IMR-90 (cell line): Measurements from ENCODE around the gene ACTRT2. TPM values are rescaled to one million over a fixed set of nuclear protein-coding genes. Genes with fewer than 3 reads are reported as not detected.

ENCODE experiments used
- ATAC-seq: fragments of 200-7000 bp; cut with Tn5 transposase; 2 replicates; pipeline ENCODE4 v1.9.1; 2020; ENCODE audit warnings: low read depth, mild to moderate bottlenecking, moderate library complexity
- BruUV-seq: library from RNA; stranded (reverse); fragments of 400-500 nt; replicated peaks from 2 replicates; lab custom pipeline; 2021; lab: Mats Ljungman, UMichigan
- CTCF ChIA-PET: fragments of 300-600 bp; formaldehyde crosslinking; extraction: SDS; loops from one replicate; lab custom pipeline; 2021; ENCODE audit warnings: antibody characterized with exemption; lab: Yijun Ruan, JAX
- POLR2A ChIA-PET: fragments of 300-600 bp; sonication (Branson Sonifier 250); formaldehyde crosslinking; loops from one replicate; lab custom pipeline; 2022; ENCODE audit warnings: antibody characterized with exemption; ENCODE audit not compliant: unreplicated experiment; lab: Charles Lee
- DNase-seq: peaks from one replicate; pipeline ENCODE4 v3.0.0; 2013
- H2AFZ ChIP-seq: replicated peaks from 2 replicates; pipeline ENCODE3; 2013; ENCODE audit warnings: low read length, mild to moderate bottlenecking; ENCODE audit not compliant: poor library complexity
- H2AK5ac ChIP-seq: 2 replicates; pipeline ENCODE4 v1.6.1; 2013; ENCODE audit warnings: low read depth, low read length, inconsistent platforms
- H2AK9ac ChIP-seq: replicated peaks from 2 replicates; pipeline ENCODE3; 2013; ENCODE audit warnings: mild to moderate bottlenecking, low read depth, low read length, moderate library complexity; ENCODE audit not compliant: poor library complexity
- H2BK120ac ChIP-seq: 2 replicates; pipeline ENCODE4 v1.6.1; 2013; ENCODE audit warnings: low read depth, low read length, inconsistent platforms
- H2BK15ac ChIP-seq: 3 replicates; pipeline ENCODE4 v1.6.1; 2013; ENCODE audit warnings: low read depth, low read length, inconsistent platforms
- H2BK20ac ChIP-seq: 2 replicates; pipeline ENCODE4 v1.6.1; 2013; ENCODE audit warnings: low read depth, mild to moderate bottlenecking, inconsistent platforms, low read length, moderate library complexity
- H2BK5ac ChIP-seq: 2 replicates; pipeline ENCODE4 v1.6.1; 2013; ENCODE audit warnings: mild to moderate bottlenecking, low read depth, low read length, inconsistent platforms; ENCODE audit not compliant: poor library complexity, severe bottlenecking
- H3K14ac ChIP-seq: replicated peaks from 2 replicates; pipeline ENCODE4 v1.6.1; 2013; ENCODE audit warnings: low read depth, low read length, inconsistent platforms
- H3K18ac ChIP-seq: 2 replicates; pipeline ENCODE4 v1.6.1; 2013; ENCODE audit warnings: low read depth, low read length, control low read depth
- H3K23ac ChIP-seq: 2 replicates; pipeline ENCODE4 v1.6.1; 2013; ENCODE audit warnings: low read depth, low read length, inconsistent platforms
- H3K27ac ChIP-seq: 2 replicates; pipeline ENCODE4 v1.5.1; 2013; ENCODE audit warnings: mild to moderate bottlenecking, control low read depth, low read length; ENCODE audit not compliant: insufficient read depth
- H3K27me3 ChIP-seq: 2 replicates; pipeline ENCODE4 v1.6.1; 2013; ENCODE audit warnings: low read length; ENCODE audit not compliant: control insufficient read depth, insufficient read depth
- H3K36me3 ChIP-seq: 2 replicates; pipeline ENCODE4 v1.6.1; 2013; ENCODE audit warnings: low read length, mixed read lengths; ENCODE audit not compliant: control insufficient read depth, insufficient read depth
- H3K4ac ChIP-seq: 2 replicates; pipeline ENCODE4 v1.6.1; 2013; ENCODE audit warnings: low read depth, low read length, inconsistent platforms
- H3K4me1 ChIP-seq: 2 replicates; pipeline ENCODE4 v1.6.1; 2013; ENCODE audit warnings: low read length, mixed read lengths; ENCODE audit not compliant: control insufficient read depth, insufficient read depth
- H3K4me2 ChIP-seq: 2 replicates; pipeline ENCODE4 v1.6.1; 2013; ENCODE audit warnings: low read depth, mild to moderate bottlenecking, control low read depth, low read length, moderate library complexity
- H3K4me3 ChIP-seq: 2 replicates; pipeline ENCODE4 v1.5.1; 2013; ENCODE audit warnings: low read depth, mild to moderate bottlenecking, control low read depth, low read length, moderate library complexity; ENCODE audit not compliant: insufficient read depth
- H3K56ac ChIP-seq: 2 replicates; pipeline ENCODE4 v1.6.1; 2013; ENCODE audit warnings: low read length, inconsistent platforms; ENCODE audit not compliant: insufficient read depth; ENCODE audit errors: extremely low read depth
- H3K79me1 ChIP-seq, 2 experiments: 2 replicates each; pipeline ENCODE4 v1.6.1; 2013; ENCODE audit warnings: low read length in 2 of 2, inconsistent platforms in 1 of 2, low read depth in 1 of 2
- H3K9ac ChIP-seq: 2 replicates; pipeline ENCODE4 v1.6.1; 2013; ENCODE audit warnings: low read depth, low read length, control low read depth
- H3K9me1 ChIP-seq: 2 replicates; pipeline ENCODE4 v1.6.1; 2013; ENCODE audit warnings: low read length, inconsistent platforms; ENCODE audit not compliant: insufficient read depth
- H3K9me3 ChIP-seq: 2 replicates; pipeline ENCODE4 v1.6.1; 2013; ENCODE audit warnings: low read length; ENCODE audit not compliant: control insufficient read depth, insufficient read depth
- H4K20me1 ChIP-seq: 2 replicates; pipeline ENCODE4 v1.6.1; 2013; ENCODE audit warnings: low read length, inconsistent platforms; ENCODE audit not compliant: insufficient read depth
- H4K5ac ChIP-seq: 2 replicates; pipeline ENCODE4 v1.6.1; 2013; ENCODE audit warnings: mild to moderate bottlenecking, low read depth, low read length, control low read depth
- H4K8ac ChIP-seq, 2 experiments: 2 replicates each; pipeline ENCODE4 v1.6.1; 2013; ENCODE audit warnings: low read depth in 2 of 2, low read length in 2 of 2, control low read depth in 1 of 2, inconsistent platforms in 1 of 2
- H4K91ac ChIP-seq: 2 replicates; pipeline ENCODE4 v1.6.1; 2013; ENCODE audit warnings: low read depth, low read length, inconsistent platforms; ENCODE audit not compliant: insufficient read depth
- MXI1 ChIP-seq: IDR thresholded peaks from 2 replicates; pipeline ENCODE4 v1.6.1; 2012; ENCODE audit warnings: low read depth, mild to moderate bottlenecking, low read length, moderate library complexity, borderline replicate concordance
- USF2 ChIP-seq: fragments of 150-350 bp; IDR thresholded peaks from 2 replicates; pipeline ENCODE4 v1.6.1; 2017; ENCODE audit warnings: mild to moderate bottlenecking, antibody characterized with exemption, low read length, low read depth
- WGBS, 2 experiments: methylation state at CpG; one replicate each; pipeline versions ENCODE4 v1.1.5 to v1.1.7; 2013; ENCODE audit warnings: missing lambda C conversion rate in 2 of 2; ENCODE audit not compliant: insufficient read length in 1 of 2; ENCODE audit errors: extremely low coverage in 2 of 2; 5-methylcytosine and 5-hydroxymethylcytosine counted together
- dilution Hi-C: fragments of 300-500 bp; cut with HindIII; formaldehyde crosslinking; loops from one replicate; pipeline ENCODE4 v1.14.3; 2018; ENCODE audit warnings: low sequenced_read_pairs; ENCODE audit not compliant: unreplicated experiment
- in situ Hi-C: fragments of 300-500 bp; cut with MboI; formaldehyde crosslinking; loops from 3 replicates; pipeline ENCODE4 v1.14.3; 2019; ENCODE audit warnings: low sequenced_read_pairs, inconsistent platforms, mixed read lengths
- intact Hi-C: fragments of 100-400 bp; cut with micrococcal nuclease; formaldehyde crosslinking; loops from 2 replicates; pipeline ENCODE4 v1.10.0; 2022
- polyA plus RNA-seq, 3 experiments: library from polyadenylated mRNA; depleted of rRNA; stranded (reverse); fragments of >200 nt; gene quantifications; 2 replicates each; pipeline ENCODE4 v1.2.3, GENCODE V29; 2012; ENCODE audit warnings: low replicate concordance in 1 of 3
- total RNA-seq: library from RNA; depleted of rRNA; stranded (reverse); fragments of >200 nt; gene quantifications from 2 replicates; pipeline ENCODE4 v1.2.3, GENCODE V29; 2012

Gene ACTRT2
- total and polyA plus RNA-seq, 2 of the 4 experiments (the other 2 are of a cell fraction) = not detected

DNA sequence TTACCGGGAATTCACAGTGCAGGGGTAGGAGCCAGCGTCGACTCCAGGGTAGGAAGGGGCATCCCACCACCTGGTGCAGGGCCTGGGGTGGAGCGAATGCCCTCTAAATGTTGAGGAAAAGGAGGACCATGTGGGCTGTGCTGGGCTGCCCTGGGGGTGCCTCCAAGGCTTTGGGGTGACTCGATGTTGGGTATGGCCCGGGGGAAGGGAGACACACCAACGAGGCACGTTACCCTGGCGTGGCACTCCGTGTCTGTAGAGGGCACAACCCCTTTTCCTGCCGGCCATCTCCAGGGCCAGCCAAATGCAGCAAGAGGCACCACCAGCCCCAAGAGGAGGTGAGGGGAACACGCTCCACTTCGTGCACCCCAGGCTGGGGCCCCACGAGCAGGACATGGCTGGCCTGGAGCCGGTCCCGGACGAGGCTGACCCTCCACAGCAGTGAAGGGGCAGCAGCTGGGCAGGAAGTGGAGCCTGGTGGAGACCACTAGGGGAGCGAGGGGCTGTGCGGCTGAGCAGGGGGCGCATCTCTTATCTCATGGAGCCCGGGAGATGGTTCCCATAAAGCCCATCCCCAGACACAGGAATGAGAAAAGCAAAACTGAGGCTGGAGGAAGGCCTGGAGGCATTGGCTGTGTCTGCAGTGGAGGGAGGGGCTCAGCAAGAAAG, 11.2 kb downstream of the ACTRT2 start:
- no peaks in the 10 kb centered on the region for H3K9me1 ChIP-seq
- no peak overlapping the region for H4K5ac ChIP-seq
- ATAC-seq = no peak
- no peak overlapping the region for H3K23ac ChIP-seq
- H3K27ac ChIP-seq = no peak overlapping the region
- peaks cover 54% of the 10 kb centered on the region for H3K9me3 ChIP-seq
- intact Hi-C loops (no loop called here), dilution Hi-C loops (no loop called here), in situ Hi-C loops (no loop called here)
- H3K56ac ChIP-seq = no peak overlapping the region
- no peaks in the 10 kb centered on the region for H3K4me1 ChIP-seq
- H2BK5ac ChIP-seq = no peak overlapping the region
- H4K8ac ChIP-seq = no peak overlapping the region
- POLR2A ChIA-PET = no interaction called here
- no peak overlapping the region for H3K4me2 ChIP-seq
- no peaks in the 10 kb centered on the region for H3K79me1 ChIP-seq
- no peak overlapping the region for H2BK20ac ChIP-seq
- DNase-seq = no peak
- no TSS peak for BruUV-seq
- no peak overlapping the region for H2AFZ ChIP-seq
- no peak overlapping the region for H2AK5ac ChIP-seq
- H2BK120ac ChIP-seq = no peak overlapping the region
- H3K18ac ChIP-seq = no peak overlapping the region
- no peak overlapping the region for H2BK15ac ChIP-seq
- H3K36me3 ChIP-seq = no peaks in the 10 kb centered on the region
- no peak overlapping the region for H3K4ac ChIP-seq
- H2AK9ac ChIP-seq = no peak overlapping the region
- no peak overlapping the region for H3K9ac ChIP-seq
- TF ChIP-seq MXI1 (no peak), USF2 (no peak)
- no peak overlapping the region for H3K4me3 ChIP-seq
- CTCF ChIA-PET = no interaction called here
- 79% methylated on average over 10 of the region's 21 CpGs; no CpG with 5 or more reads in 1 of the 2 experiments for WGBS, 2 experiments
- H4K91ac ChIP-seq = no peak overlapping the region
- no peak overlapping the region for H3K14ac ChIP-seq
- H3K27me3 ChIP-seq = no peaks in the 10 kb centered on the region
- H4K20me1 ChIP-seq = no peaks in the 10 kb centered on the region
